ENCODE results near the gene LEF1.

Gene LEF1

GRCh38 chr4:108120789-108121188, 47.9 kb downstream of the LEF1 start:
- in situ Hi-C loops (cut with HindIII; ENCODE audit: low pct_ligation_motif_present, low sequenced_read_pairs): no loop called here
- Histone ChIP-seq H3K27ac (no peak overlapping the region), H3K4me3 (ENCODE audit: low read depth, low read length) (no peak overlapping the region), H3K27me3 (replicated peaks) (no peaks in the 10 kb centered on the region), H3K36me3 (replicated peaks) (no peaks in the 10 kb centered on the region)
- no peak for DNase-seq
- TF ChIP-seq, protein P1, sequence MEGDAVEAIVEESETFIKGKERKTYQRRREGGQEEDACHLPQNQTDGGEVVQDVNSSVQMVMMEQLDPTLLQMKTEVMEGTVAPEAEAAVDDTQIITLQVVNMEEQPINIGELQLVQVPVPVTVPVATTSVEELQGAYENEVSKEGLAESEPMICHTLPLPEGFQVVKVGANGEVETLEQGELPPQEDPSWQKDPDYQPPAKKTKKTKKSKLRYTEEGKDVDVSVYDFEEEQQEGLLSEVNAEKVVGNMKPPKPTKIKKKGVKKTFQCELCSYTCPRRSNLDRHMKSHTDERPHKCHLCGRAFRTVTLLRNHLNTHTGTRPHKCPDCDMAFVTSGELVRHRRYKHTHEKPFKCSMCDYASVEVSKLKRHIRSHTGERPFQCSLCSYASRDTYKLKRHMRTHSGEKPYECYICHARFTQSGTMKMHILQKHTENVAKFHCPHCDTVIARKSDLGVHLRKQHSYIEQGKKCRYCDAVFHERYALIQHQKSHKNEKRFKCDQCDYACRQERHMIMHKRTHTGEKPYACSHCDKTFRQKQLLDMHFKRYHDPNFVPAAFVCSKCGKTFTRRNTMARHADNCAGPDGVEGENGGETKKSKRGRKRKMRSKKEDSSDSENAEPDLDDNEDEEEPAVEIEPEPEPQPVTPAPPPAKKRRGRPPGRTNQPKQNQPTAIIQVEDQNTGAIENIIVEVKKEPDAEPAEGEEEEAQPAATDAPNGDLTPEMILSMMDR (IDR thresholded peaks at IDR 0.05; ENCODE audit: low read depth, low read length, missing control alignments): no peak

DNA sequence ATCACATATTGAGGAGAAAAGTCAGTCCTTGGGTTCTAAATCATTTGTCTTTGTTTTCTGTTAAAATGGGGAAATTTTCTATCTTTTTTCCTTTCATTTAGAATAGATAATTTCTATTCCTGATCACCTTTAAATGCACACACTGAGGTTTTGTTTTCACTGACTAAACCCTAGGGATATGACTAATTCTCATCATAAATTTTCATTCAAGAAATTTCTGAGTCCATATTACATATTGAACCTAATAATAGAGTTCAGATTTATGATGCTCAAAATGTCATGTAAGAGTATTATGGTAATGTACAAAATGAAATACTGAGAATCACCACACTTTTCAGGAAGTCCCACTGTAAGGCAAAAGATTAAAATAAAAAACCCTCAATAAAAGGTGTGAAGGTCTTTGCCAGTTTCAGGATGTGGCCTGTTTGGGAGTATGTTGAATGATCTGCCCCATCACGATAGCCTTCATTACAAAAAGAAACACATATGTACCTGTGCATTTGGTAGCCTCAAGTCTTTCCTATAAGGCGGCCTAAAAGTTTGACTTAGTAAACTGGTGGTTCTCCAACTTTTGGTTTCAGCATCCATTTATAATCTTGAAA, 49.4 kb downstream of the LEF1 start:
- DNase-seq: no peak
- H3K4me3 ChIP-seq (ENCODE audit: low read depth, low read length): no peak overlapping the region
- TF ChIP-seq, protein P1 (IDR thresholded peaks at IDR 0.05; ENCODE audit: low read depth, low read length, missing control alignments): no peak
- no peaks in the 10 kb centered on the region for H3K36me3 ChIP-seq (replicated peaks)
- no peak overlapping the region for H3K27ac ChIP-seq
- in situ Hi-C loops (cut with HindIII; ENCODE audit: low pct_ligation_motif_present, low sequenced_read_pairs): no loop called here
- H3K27me3 ChIP-seq (replicated peaks): no peaks in the 10 kb centered on the region

- TF ChIP-seq, protein P1 (IDR thresholded peaks at IDR 0.05; ENCODE audit: low read depth, low read length, missing control alignments): peak; percentile 7
- Histone ChIP-seq H3K27ac (no peak overlapping the region), H3K4me3 (ENCODE audit: low read depth, low read length) (no peak overlapping the region), H3K27me3 (replicated peaks) (no peaks in the 10 kb centered on the region), H3K36me3 (replicated peaks) (no peaks in the 10 kb centered on the region)
- peak; percentile 9 for DNase-seq
- in situ Hi-C loops (cut with HindIII; ENCODE audit: low pct_ligation_motif_present, low sequenced_read_pairs): no loop called here
Observed at GRCh38 chr4:108118505-108118904, 50.2 kb downstream of the LEF1 start.

GRCh38 chr4:108117418-108118182, 51.1 kb downstream of the LEF1 start:
- in situ Hi-C loops (cut with HindIII; ENCODE audit: low pct_ligation_motif_present, low sequenced_read_pairs): no loop called here
- Histone ChIP-seq H3K36me3 (replicated peaks) (no peaks in the 10 kb centered on the region), H3K27ac (no peak overlapping the region), H3K4me3 (ENCODE audit: low read depth, low read length) (no peak overlapping the region), H3K27me3 (replicated peaks) (no peaks in the 10 kb centered on the region)
- TF ChIP-seq, protein P1 (IDR thresholded peaks at IDR 0.05; ENCODE audit: low read depth, low read length, missing control alignments): no peak
- peak; percentile 7 for DNase-seq

DNA sequence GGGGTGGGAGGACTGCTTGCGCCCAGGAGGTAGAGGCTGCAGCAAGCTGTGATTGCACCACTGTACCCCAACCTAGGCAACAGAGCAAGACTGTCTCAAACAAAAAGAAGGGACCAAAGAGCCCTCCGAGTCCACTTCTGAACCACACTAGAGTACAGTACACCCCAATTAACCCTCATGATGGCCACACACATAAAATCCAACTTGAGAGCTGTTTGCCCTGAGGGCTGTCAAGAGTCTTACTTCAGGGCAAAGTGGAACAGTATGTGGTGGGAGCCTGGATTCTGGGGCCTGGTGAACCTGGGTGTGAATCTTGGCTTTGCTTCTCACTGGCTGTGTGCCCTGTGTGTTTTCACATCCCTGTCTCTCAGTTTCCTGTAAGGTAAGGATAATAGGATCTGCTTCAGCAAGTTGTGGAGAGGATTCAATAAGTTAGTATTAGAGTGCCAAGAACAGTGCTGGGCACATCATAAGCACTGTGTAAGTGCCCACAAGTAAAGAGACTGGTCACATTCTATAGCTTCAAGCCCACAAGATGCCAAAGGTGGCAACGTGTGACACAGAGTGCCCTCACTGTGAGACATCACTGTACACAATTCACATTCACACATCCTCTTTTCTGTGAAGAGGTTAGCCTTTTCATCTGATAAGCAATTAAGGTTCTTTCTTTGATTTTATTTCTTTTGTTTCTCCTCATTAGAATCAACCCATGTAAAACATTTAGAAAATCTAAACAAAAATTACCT, 52.1 kb downstream of the LEF1 start:
- no peak overlapping the region for H3K4me3 ChIP-seq (ENCODE audit: low read depth, low read length)
- no peak for DNase-seq

More for the DNA sequence above, 52.1 kb downstream of the LEF1 start:
- Histone ChIP-seq H3K27ac (no peak overlapping the region), H3K27me3 (replicated peaks) (no peaks in the 10 kb centered on the region), H3K36me3 (replicated peaks) (no peaks in the 10 kb centered on the region)
- in situ Hi-C loops (cut with HindIII; ENCODE audit: low pct_ligation_motif_present, low sequenced_read_pairs): no loop called here
- TF ChIP-seq, protein P1 (IDR thresholded peaks at IDR 0.05; ENCODE audit: low read depth, low read length, missing control alignments): no peak

Measured in brain microvascular endothelial cell (primary cell).